GM19468 (cell line): ENCODE data around the gene ESAM.

ENCODE experiments used
- ATAC-seq: cut with Tn5 transposase; IDR thresholded peaks from one replicate; pipeline ENCODE4 v1.9.1; 2021; ENCODE audit warnings: mild to moderate bottlenecking, moderate library complexity, moderate number of reproducible peaks; ENCODE audit not compliant: unreplicated experiment; ENCODE audit errors: extremely low read depth

ESAM gene

DNA sequence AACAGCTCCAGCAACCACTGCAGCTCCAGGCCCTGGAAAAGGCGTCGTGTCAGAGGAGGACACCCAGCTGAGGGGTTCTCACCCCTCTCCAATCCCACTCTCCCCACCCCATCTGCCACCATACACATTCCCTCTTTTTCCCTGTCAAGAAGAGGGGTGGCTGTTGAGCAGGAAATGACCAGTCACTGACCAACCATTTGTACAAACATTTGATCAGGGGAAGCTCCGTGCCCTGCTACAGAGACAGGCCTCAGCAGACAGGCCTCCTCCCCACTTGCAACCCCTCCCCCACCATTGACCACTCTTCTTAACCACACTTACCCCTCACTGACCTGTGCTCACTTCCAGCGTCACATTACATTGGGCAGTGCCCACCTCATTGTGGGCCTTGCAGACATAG lies 7.8 kb downstream of the ESAM start:
- ATAC-seq = no peak

DNA sequence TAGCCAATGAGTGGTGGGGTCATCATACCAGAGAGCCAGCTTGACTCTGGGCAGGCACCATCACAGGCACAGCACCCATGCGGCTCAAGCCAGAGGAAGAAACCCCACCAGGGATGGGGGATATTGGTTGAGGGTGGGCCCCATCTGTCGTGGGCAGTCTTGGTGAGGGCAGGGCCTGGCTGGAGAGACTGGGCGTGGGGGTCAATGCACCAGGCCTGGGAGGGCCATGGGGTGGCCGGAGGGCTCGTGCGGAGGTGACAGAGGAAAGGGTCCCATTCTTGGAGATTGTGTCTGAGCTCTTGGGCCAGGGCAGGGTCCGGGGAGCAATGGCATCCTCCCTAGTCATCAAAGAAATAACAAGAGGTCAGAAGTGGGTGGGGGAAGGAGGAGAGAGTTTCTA lies 8.5 kb downstream of the ESAM start:
- ATAC-seq = no peak

DNA sequence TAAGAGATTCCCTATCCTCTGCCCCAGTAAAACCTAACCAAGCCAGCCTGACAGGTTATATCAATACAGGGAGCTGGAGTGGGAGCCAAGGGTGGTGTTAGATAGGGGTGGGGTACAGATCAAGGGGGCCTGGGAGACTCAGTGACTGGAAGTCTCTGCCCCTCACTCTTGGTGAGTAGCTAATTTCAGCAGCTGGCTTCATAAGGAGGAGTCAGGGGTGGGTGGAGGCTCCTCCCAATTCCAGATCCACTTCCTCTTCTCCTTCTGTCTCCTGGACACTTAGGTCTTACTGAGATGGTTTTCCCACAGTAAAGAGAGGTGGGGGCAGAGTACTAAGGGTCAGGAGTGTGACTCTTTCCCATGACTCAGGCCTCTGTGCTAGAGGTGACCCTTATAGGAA lies 8.9 kb downstream of the ESAM start:
- ATAC-seq = no peak

DNA sequence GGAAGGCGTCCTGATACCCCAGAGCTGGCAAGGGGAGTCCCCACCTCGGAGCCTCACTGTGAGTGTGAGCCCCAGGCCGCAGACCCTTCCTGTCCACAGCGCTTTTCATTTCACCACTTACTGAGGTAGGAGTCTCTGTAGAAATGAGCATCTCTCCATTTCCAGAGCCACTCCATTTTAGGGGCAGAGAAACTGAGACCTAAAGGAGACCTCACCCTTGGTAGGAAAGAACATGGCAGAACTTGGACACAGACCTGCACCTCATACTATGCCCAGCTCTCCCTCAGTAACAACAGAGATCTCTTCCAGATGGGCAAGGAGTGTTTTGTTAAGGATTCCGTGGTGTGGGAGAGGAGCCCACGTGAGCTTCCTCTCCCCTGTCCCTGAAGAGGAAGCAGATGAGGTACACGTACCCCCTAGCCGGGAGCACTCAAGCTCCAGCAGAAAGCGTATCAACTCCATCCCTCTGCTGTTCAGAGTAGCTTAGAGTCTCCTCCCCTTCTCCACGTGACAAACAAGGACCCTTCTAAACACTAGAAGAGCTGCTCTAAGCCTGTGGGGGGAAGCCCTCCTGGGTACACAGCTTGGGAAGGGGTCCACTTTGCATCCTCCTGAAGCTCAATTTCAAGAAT lies 9.5 kb downstream of the ESAM start:
- ATAC-seq = no peak

DNA sequence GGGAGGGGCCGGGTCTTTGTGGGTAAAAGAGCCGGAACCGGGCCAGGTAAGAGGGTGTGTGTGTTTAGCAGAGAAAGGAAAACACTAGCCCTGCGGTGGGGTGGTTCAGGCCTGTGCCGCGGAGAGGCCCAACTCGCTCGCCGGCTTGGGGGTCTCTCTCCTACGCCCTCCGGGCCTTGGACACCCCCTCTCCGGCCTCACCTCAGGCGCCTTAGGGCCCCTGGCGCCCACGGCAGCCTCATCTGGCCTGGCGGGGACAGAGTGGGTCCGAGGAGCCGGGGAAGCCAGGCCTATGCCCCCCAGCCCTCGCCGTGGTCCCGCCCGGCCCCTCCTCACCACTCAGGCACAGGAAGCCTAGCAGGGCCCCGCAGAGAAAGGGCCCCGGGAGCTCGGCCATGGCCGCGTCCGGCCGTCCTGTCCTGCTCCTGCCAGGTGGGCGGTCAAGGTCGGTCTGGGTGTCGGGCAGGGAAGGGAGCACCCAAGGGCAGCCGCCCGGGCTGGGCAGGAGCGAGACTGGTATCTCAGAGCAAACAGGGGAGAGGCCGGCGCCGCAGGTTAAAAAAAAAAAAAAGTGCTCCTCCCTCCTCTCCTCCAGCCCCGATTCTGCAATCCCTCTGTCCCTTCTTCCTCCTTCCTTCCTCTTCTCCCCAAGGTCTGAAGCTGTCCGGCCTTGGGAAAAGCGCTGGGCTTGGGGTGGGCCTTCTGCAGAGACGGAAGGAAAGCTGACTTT lies 10.2 kb downstream of the ESAM start, which contains the start of gene VSIG2:
VSIG2 (minus strand) TSS at position 515 of the 730 bp plus-strand sequence; CDS start at position 397, 118 bp downstream.
- no peak for ATAC-seq

DNA sequence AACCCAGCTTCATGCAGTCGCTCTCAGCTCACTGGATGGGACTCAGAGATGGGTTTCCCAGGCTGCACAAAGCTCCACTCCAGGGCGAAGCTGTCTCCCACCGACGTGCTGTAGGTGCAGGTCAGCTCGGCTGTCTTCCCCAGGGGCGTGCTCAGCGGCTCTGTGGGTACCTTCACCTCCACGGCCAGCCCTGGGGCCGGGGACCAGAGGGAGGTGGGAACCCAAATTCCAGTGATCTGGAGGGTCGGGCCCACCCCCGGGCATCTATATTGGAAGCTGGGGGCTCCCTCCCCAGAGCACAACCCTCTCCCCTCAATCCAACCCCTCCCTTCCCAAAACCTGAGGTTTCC lies 10.7 kb downstream of the ESAM start:
- no peak for ATAC-seq

DNA sequence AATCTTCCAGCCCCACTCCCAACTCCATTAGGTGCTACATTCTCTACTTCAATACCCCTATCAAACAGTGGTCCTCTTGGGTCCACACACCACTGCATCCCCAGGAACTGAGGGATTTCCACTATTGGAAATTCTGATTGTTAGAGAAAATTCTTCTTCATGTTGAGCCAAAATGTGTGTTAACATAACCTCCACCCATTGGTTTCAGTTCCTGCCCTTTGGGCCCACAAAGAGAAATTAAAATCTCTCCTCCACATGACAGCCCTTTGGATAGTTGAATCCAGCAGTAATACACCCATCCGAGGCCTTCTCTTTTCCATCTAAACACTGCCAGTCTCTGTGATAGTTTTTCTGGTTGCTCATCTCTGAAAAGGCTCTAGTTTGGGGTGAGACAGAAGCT lies 12.2 kb downstream of the ESAM start:
- no peak for ATAC-seq

DNA sequence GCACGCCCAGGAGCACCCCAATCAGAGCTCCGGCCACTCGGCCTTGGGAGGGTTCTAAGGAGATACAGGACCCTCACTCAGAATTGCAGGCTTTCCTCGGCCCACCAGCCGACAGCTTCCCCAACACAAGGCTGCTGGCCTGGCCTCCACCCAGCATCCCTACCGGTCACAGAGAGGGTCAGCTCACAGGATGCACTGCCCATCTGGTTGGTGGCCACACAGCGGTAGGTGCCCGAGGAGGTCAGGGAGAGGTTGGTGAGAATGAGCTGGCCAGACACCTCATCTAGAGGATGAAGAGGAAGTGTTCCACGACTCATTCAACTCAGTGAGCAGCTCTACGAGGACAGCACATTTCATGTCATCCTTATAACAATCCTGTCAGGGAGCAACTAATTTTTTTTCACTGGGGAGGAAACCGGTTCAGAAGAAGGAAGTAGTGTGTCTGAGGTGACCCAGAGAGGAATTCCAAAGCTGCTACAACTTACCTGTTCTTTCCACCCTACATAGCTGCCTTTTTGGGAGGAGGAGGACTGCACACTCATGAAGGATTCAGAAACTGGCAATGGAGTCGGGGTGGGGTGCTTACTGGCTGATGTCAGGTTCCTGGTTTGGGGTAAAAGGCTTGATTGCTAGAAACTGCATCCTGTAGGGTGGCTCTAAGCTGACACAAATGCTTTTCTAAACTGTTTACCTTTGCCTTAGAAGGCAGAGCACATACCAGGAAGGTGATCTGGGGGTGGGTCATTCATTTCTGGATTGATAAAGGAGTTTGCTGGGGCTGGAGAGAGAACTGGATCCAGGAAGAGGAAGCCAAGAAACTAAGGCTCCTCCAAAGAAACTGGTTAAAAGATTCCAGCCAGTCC lies 13.4 kb downstream of the ESAM start:
- ATAC-seq = no peak

DNA sequence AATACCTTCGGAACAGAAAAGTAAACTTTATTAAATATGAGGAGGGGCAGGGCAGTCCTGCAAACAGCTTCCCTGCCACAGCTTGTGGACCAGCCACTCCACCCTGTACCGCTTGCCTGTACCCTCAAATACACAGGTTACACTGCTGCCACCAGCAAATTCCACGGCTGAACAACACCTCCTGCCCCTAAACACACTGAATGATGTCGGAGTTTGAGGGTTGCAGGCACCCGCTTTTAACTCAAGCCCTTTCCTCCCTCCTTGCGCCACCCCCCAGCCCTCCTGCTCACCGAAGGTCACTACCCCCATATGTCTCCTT lies 14.0 kb downstream of the ESAM start:
- ATAC-seq = no peak

DNA sequence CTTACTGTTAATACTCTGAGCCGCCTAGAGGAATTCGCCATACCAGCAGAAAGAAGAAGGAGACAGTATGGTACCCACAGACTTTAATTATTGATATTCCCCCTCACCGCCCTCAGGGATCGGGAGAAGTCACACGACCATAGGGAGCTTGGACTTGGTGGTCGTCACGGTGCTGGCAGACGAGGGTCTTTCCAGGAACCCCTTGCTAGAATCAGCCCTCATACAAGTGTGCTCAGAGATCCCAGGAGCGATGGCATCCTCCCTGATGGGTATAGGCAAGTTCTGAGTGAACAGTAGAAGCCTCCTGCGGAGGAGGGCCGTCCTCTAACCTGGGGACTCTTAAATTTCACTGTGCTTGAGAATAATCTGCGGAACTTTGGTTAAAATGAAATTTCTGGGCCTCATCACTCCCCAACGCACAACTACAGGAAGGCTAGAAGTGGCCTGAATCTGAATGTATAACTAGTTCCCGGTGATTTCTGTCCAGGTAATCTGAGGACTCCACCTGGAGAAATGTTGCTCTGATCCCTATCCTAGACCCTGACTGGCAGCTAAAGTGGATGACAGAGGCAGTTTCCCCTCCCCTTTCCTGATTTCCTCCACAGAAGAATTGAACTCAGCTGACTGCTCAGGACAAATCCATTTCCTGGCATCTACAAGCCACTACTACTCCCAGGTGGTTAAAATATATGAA lies 14.5 kb downstream of the ESAM start:
- ATAC-seq = no peak

DNA sequence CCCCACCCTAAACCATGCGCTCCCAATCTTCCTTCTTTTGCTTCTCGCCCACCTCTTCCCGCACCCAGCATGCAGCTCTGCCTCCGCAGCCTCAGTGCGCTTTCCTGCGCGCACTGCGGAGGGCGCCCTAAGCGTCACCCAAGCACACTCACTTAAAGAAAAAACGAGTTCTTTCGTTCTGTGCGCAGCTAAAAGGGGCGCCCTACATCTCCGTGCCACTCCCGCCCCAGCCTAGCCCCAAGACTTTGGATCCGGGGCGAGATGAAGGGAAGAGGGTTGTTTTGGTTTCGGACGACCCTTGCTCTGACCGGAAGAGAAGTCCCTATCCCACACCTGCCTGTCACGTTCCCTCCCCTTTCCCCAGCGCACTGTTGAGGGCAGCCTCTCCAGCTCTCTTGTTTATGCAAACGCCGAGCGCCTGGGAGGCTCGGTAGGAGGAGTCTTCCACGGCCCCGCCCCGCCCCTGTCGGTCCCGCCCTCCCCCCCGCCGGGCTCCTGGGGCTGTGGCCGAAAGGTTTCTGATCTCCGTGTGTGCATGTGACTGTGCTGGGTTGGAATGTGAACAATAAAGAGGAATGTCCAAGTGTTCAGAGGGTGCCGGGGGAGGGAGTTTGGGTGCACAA lies 15.4 kb downstream of the ESAM start:
- ATAC-seq = peak; percentile 73

DNA sequence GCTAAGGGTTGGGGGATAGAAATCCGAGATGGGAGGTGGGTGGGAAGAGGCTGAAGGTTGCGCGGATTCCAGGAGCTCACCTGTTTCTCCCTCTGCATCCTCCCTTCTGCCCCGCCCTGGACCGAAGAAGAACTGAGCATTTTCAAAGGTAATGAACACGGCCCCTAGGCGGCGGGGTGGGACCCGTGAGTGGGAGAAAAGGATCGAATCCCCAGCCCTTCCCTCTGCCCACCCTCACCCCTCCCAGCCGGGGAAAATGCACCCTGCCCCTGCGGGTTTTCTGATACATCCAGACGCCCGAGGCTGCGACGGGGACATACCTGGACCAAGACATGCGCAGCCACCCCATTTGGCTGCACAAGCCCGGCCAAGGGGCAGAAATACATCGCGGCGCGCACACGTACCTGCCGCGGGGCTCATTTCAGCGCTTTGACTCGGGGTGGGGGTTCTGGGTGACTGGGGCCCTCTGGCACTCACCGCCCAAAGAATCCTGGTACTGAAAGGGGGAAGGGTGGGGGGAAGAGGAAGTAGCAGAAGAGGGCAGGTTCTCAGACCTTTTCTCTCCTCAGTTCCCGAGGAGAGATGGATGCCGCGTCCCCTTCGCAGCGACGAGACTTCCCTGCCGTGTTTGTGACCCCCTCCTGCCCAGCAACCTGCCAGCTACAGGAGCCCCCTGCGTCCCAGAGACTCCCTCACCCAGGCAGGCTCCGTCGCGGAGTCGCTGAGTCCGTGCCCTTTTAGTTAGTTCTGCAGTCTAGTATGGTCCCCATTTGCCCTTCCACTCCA lies 16.1 kb downstream of the ESAM start:
- ATAC-seq = no peak

DNA sequence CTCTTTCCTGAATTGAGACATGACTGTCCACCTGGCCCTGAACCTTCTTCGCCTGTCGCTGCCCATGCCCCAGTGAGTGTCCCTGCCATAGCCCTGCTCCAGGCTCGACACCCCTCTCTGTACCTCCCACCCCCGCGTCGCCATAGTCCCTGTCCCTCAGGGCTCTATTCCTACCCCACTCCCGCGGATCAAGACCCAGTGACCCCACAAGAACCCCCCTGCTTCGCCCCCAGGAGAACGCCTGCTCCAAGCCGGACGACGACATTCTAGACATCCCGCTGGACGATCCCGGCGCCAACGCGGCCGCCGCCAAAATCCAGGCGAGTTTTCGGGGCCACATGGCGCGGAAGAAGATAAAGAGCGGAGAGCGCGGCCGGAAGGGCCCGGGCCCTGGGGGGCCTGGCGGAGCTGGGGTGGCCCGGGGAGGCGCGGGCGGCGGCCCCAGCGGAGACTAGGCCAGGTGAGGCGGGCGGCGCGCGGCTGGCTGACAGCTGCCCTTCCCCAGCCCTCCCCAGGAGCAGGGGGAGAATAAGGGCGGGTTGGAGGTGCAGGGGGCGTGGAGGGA lies 16.7 kb downstream of the ESAM start:
- no peak for ATAC-seq

DNA sequence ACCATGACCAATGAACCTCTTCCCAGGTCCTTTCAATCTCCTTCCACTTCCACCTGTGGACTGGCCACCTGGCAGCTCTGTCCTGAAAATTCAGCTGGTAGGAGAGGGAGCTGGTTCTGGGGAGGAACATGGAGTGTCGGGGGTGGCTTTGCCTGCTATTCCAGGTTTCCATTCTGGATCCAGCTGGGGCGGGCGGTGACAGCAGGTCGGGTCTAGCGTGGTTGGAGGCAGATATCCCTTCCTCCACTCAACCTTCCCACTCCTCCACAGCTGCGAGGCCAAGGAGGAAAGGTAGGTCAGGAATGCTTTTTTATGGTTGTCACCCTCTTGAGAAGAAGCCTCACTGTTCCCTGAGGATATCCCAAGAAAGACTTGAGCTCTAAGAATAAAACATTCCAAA lies 19.0 kb downstream of the ESAM start:
- no peak for ATAC-seq

DNA sequence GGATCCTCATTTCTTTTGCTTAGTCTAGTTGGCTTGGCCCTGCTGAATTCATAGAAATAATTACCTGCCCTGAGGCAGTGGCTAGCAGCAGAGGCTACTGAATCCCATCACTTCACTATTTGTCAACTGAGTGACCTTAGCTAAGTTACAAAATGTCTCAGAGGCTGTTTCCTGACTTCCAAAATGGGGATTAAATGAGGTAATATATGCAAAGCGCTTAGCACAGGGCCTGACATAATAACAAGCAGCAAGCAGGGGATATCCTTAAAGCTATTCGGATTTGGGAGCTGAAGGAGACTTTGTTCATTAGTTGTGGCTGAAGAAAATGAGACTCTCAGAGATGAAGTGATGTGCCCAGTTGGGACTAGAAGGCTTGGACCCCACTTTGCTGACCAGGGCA lies 19.5 kb downstream of the ESAM start:
- no peak for ATAC-seq

DNA sequence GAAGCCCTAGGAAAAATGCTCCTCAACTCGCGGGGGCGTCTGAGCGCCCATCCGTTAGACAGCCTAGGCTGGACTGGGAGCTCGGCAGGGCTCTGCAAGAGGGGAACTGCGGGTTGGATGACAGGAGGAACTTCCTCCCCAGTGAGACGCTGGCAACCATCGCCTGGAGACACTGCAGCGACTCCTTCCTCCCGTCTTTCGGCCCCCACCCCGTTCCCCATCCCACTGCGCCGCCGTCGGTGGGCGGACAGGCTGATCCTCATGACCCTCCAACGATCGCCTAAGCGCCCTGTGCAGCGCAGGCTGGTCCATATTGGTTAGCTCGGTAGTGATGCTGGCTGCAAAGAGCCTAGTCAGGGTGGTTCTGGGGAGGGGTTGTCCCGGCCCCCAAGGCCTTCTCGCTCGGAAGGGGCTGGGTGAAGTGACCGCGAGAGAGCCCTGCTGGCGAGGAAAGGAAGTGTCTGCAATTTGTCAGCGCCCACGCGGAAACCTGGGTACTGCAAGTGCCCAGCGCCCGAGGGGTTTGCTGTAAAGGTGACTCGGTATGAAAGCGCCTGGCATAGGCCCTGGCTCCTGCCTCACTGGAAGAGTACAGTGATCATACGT lies 21.7 kb downstream of the ESAM start:
- peak; percentile 19 for ATAC-seq

DNA sequence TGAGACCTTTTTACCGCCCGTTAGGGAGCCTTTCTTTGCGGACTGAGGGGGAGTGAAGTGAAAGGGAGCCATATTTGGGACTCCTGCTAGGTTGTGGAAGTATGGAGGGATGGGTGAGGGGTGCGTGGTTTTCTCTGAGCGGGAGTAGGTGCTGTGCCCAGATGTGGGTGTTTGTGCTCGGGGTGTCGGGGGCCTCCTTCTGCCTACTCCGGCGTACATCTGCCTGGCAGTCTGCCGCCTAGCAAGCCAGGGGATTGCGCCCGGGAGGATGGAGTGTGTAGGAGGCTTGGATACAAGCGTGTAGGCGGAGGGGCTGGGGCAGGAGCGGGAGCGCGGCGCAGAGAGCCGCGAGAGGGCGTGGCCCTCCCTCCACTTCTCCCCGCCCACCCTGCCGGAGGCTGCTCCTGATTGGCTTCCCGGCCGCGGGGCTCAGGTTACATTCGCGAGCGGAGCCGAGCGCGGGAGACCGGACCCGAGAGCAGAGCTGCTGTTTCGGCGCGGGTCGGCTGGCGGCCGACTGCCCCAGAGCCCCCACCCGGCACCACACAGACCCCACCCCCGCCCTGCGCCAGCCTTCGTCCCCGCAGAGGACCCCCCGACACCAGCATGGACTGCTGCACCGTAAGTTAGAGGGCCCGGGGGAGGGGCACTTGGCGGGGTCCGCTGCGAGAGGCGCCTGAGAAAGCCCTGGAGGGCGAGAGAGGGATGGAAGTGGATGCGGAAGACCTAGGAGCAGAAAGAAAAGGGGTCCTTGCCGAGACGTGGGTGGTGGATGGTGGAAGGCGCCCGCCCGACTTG lies 22.4 kb downstream of the ESAM start, which contains the start of gene NRGN:
NRGN (plus strand) TSS at position 464 of the 798 bp plus-strand sequence; CDS start at position 607, 143 bp downstream.
- ATAC-seq = peak; percentile 95
